ENCODE data around the gene B4GALNT2. TPM values are rescaled to one million over a fixed set of nuclear protein-coding genes. Genes with fewer than 3 reads are reported as not detected.
A peak's percentile ranks its signal among the peaks of the same experiment; 100 is the strongest.
"Not testable (repeated sequence)": the region's sequence is repeated elsewhere in the genome, so short reads cannot be mapped to it uniquely, and the experiment has no call there.

The B4GALNT2 gene
- total RNA-seq, 5 donors from 2014 or later (not counting 1 experiment from before 2014, with no cell fraction given), result 0.03 to 0.19 TPM; not detected in 3

- DNase-seq (no peak), ATAC-seq (replicated peaks in 1 of 4) (no peak)
- no peak overlapping the region for H3K4me3 ChIP-seq (ENCODE audit: control insufficient read depth in 1 of 2, extremely low read depth in 1 of 2, low read length in 1 of 2)
- 100% methylated on average over 1 of the region's 32 CpGs for WGBS (ENCODE audit: insufficient coverage)
- no peaks in the 10 kb centered on the region for H3K4me1 ChIP-seq (ENCODE audit: control insufficient read depth in 1 of 2, extremely low read depth in 1 of 2, insufficient read depth in 2 of 2, low read length in 2 of 2)
- H3K27ac Mint-ChIP-seq, result no peak overlapping the region
- no peaks in the 10 kb centered on the region for H3K36me3 ChIP-seq (ENCODE audit: control insufficient read depth in 2 of 2, extremely low read depth in 1 of 2, insufficient read depth in 1 of 2, low read length in 1 of 2)
- peaks cover 0 to 14% of the 10 kb centered on the region in 2 experiments for H3K27me3 ChIP-seq (replicated peaks in 1 of 2; ENCODE audit: control insufficient read depth in 2 of 2, extremely low read depth in 1 of 2, insufficient read depth in 2 of 2, low read length in 1 of 2)
- H3K9me3 Mint-ChIP-seq, result no peaks in the 10 kb centered on the region
- peaks cover 37 to 41% of the 10 kb centered on the region in 2 donors for H3K27me3 Mint-ChIP-seq
- CTCF ChIA-PET, result no interaction called here
- no peak overlapping the region for H3K4me3 Mint-ChIP-seq
- H3K9me3 ChIP-seq, result no peaks in the 10 kb centered on the region
- H3K27ac ChIP-seq (ENCODE audit: low read length), result no peak overlapping the region
- POLR2A ChIA-PET, result no interaction called here
- no peaks in the 10 kb centered on the region for H3K4me1 Mint-ChIP-seq
- no peaks in the 10 kb centered on the region for H3K36me3 Mint-ChIP-seq
Measured at GRCh38 chr17:49125449-49125848, 7.1 kb upstream of the B4GALNT2 start.

GRCh38 chr17:49126183-49126859 is 6.2 kb upstream of the B4GALNT2 start:
- 55% methylated on average over 4 of the region's 10 CpGs for WGBS (ENCODE audit: insufficient coverage)
- H3K27ac ChIP-seq (ENCODE audit: low read length); H3K27ac Mint-ChIP-seq; H3K4me1 Mint-ChIP-seq; H3K9me3 ChIP-seq; H3K9me3 Mint-ChIP-seq; POLR2A ChIA-PET; CTCF ChIA-PET; H3K4me3 Mint-ChIP-seq; H3K4me3 ChIP-seq (ENCODE audit: control insufficient read depth in 1 of 2, extremely low read depth in 1 of 2, low read length in 1 of 2); DNase-seq; H3K4me1 ChIP-seq (ENCODE audit: control insufficient read depth in 1 of 2, extremely low read depth in 1 of 2, insufficient read depth in 2 of 2, low read length in 2 of 2); H3K36me3 Mint-ChIP-seq; H3K36me3 ChIP-seq (ENCODE audit: control insufficient read depth in 2 of 2, extremely low read depth in 1 of 2, insufficient read depth in 1 of 2, low read length in 1 of 2); ATAC-seq (replicated peaks in 1 of 4): not testable (repeated sequence)
- peaks cover 0 to 17% of the 10 kb centered on the region in 2 experiments for H3K27me3 ChIP-seq (replicated peaks in 1 of 2; ENCODE audit: control insufficient read depth in 2 of 2, extremely low read depth in 1 of 2, insufficient read depth in 2 of 2, low read length in 1 of 2)
- peaks cover 41% of the 10 kb centered on the region in 2 donors for H3K27me3 Mint-ChIP-seq

GRCh38 chr17:49129359-49129950 is 3.1 kb upstream of the B4GALNT2 start:
- POLR2A ChIA-PET; H3K4me3 Mint-ChIP-seq; ATAC-seq (replicated peaks in 1 of 4); H3K27ac ChIP-seq (ENCODE audit: low read length); H3K9me3 Mint-ChIP-seq; DNase-seq; H3K9me3 ChIP-seq; CTCF ChIA-PET; H3K27ac Mint-ChIP-seq; H3K4me3 ChIP-seq (ENCODE audit: control insufficient read depth in 1 of 2, extremely low read depth in 1 of 2, low read length in 1 of 2); H3K36me3 ChIP-seq (ENCODE audit: control insufficient read depth in 2 of 2, extremely low read depth in 1 of 2, insufficient read depth in 1 of 2, low read length in 1 of 2); H3K36me3 Mint-ChIP-seq: not testable (repeated sequence)
- Histone ChIP-seq H3K4me1 (ENCODE audit: control insufficient read depth in 1 of 2, extremely low read depth in 1 of 2, insufficient read depth in 2 of 2, low read length in 2 of 2) (peaks cover 0 to 12% of the 10 kb centered on the region in 2 experiments), H3K27me3 (replicated peaks in 1 of 2; ENCODE audit: control insufficient read depth in 2 of 2, extremely low read depth in 1 of 2, insufficient read depth in 2 of 2, low read length in 1 of 2) (peaks cover 9 to 41% of the 10 kb centered on the region in 2 experiments)
- peaks cover 49 to 60% of the 10 kb centered on the region in 2 donors for H3K27me3 Mint-ChIP-seq
- peaks cover 7 to 11% (median 9%) of the 10 kb centered on the region in 3 donors for H3K4me1 Mint-ChIP-seq
- 43% methylated on average over 1 of the region's 2 CpGs for WGBS (ENCODE audit: insufficient coverage)

GRCh38 chr17:49130891-49131290 is 1.7 kb upstream of the B4GALNT2 start:
- Mint-ChIP-seq H3K4me1 (peaks cover 7 to 11% (median 9%) of the 10 kb centered on the region in 3 donors), H3K27ac (no peak overlapping the region), H3K36me3 (no peaks in the 10 kb centered on the region), H3K9me3 (no peaks in the 10 kb centered on the region), H3K27me3 (peaks cover 54 to 67% of the 10 kb centered on the region in 2 donors), H3K4me3 (no peak overlapping the region)
- ATAC-seq (replicated peaks in 1 of 4) (no peak), DNase-seq (no peak)
- 83% methylated on average over 2 of the region's 3 CpGs for WGBS (ENCODE audit: insufficient coverage)
- Histone ChIP-seq H3K36me3 (ENCODE audit: control insufficient read depth in 2 of 2, extremely low read depth in 1 of 2, insufficient read depth in 1 of 2, low read length in 1 of 2) (no peaks in the 10 kb centered on the region), H3K4me1 (ENCODE audit: control insufficient read depth in 1 of 2, extremely low read depth in 1 of 2, insufficient read depth in 2 of 2, low read length in 2 of 2) (peaks cover 0 to 12% of the 10 kb centered on the region in 2 experiments), H3K9me3 (no peaks in the 10 kb centered on the region), H3K4me3 (ENCODE audit: control insufficient read depth in 1 of 2, extremely low read depth in 1 of 2, low read length in 1 of 2) (no peak overlapping the region), H3K27ac (ENCODE audit: low read length) (no peak overlapping the region), H3K27me3 (replicated peaks in 1 of 2; ENCODE audit: control insufficient read depth in 2 of 2, extremely low read depth in 1 of 2, insufficient read depth in 2 of 2, low read length in 1 of 2) (peaks cover 9 to 51% of the 10 kb centered on the region in 2 experiments)
- POLR2A ChIA-PET, result interaction anchor here in 1 of 2 donors (0.6 kb wide), 1 partner anchor 142 kb away, joined by 3 read pairs; no protein-coding TSS in a partner anchor
- CTCF ChIA-PET, result interaction anchor here in 1 of 2 donors (0.5 to 0.7 kb wide), 2 partner anchors 365 to 526 kb away, joined by 4 to 10 read pairs; no protein-coding TSS in a partner anchor

GRCh38 chr17:49132317-49132698 is 261 bp upstream of the B4GALNT2 start:
- H3K27ac Mint-ChIP-seq, result no peak overlapping the region
- Histone ChIP-seq H3K9me3 (no peaks in the 10 kb centered on the region), H3K27ac (ENCODE audit: low read length) (no peak overlapping the region), H3K36me3 (ENCODE audit: control insufficient read depth in 2 of 2, extremely low read depth in 1 of 2, insufficient read depth in 1 of 2, low read length in 1 of 2) (no peaks in the 10 kb centered on the region), H3K27me3 (replicated peaks in 1 of 2; ENCODE audit: control insufficient read depth in 2 of 2, extremely low read depth in 1 of 2, insufficient read depth in 2 of 2, low read length in 1 of 2) (peaks cover 9 to 51% of the 10 kb centered on the region in 2 experiments), H3K4me3 (ENCODE audit: control insufficient read depth in 1 of 2, extremely low read depth in 1 of 2, low read length in 1 of 2) (peak overlapping the region in 1 of 2 donors; percentile 23), H3K4me1 (ENCODE audit: control insufficient read depth in 1 of 2, extremely low read depth in 1 of 2, insufficient read depth in 2 of 2, low read length in 2 of 2) (peaks cover 0 to 12% of the 10 kb centered on the region in 2 experiments)
- H3K9me3 Mint-ChIP-seq, result no peaks in the 10 kb centered on the region
- H3K4me1 Mint-ChIP-seq, result peaks cover 7 to 11% (median 9%) of the 10 kb centered on the region in 3 donors
- peaks cover 54 to 67% of the 10 kb centered on the region in 2 donors for H3K27me3 Mint-ChIP-seq
- ATAC-seq (replicated peaks in 1 of 4), result no peak
- no peaks in the 10 kb centered on the region for H3K36me3 Mint-ChIP-seq
- CTCF ChIA-PET, result no interaction called here
- 9% methylated on average over 22 of the region's 22 CpGs for WGBS (ENCODE audit: insufficient coverage)
- POLR2A ChIA-PET, result no interaction called here
- DNase-seq, result peak in 1 of 35 experiments; percentile 6
- H3K4me3 Mint-ChIP-seq, result peak overlapping the region; percentile 63 to 74 (median 66)

GRCh38 chr17:49136335-49136734 is 3.8 kb downstream of the B4GALNT2 start:
- WGBS (ENCODE audit: insufficient coverage), result no CpG with 5 or more reads among the region's 4 CpGs
- ChIA-PET CTCF (no interaction called here), POLR2A (no interaction called here)
- Mint-ChIP-seq H3K27ac (no peak overlapping the region), H3K4me3 (no peak overlapping the region), H3K27me3 (peaks cover 23 to 42% of the 10 kb centered on the region in 2 donors), H3K4me1 (peaks cover 7 to 11% (median 9%) of the 10 kb centered on the region in 3 donors), H3K36me3 (no peaks in the 10 kb centered on the region), H3K9me3 (no peaks in the 10 kb centered on the region)
- Histone ChIP-seq H3K27me3 (replicated peaks in 1 of 2; ENCODE audit: control insufficient read depth in 2 of 2, extremely low read depth in 1 of 2, insufficient read depth in 2 of 2, low read length in 1 of 2) (peaks cover 13 to 48% of the 10 kb centered on the region in 2 experiments), H3K4me1 (ENCODE audit: control insufficient read depth in 1 of 2, extremely low read depth in 1 of 2, insufficient read depth in 2 of 2, low read length in 2 of 2) (peaks cover 0 to 12% of the 10 kb centered on the region in 2 experiments), H3K4me3 (ENCODE audit: control insufficient read depth in 1 of 2, extremely low read depth in 1 of 2, low read length in 1 of 2) (no peak overlapping the region), H3K27ac (ENCODE audit: low read length) (no peak overlapping the region), H3K9me3 (no peaks in the 10 kb centered on the region), H3K36me3 (ENCODE audit: control insufficient read depth in 2 of 2, extremely low read depth in 1 of 2, insufficient read depth in 1 of 2, low read length in 1 of 2) (no peaks in the 10 kb centered on the region)
- DNase-seq (no peak), ATAC-seq (replicated peaks in 1 of 4) (no peak)
